ENCODE data around the gene DDX39A. TPM values are rescaled to one million over a fixed set of nuclear protein-coding genes. Genes with fewer than 3 reads are reported as not detected.
"Not testable (repeated sequence)": the region's sequence is repeated elsewhere in the genome, so short reads cannot be mapped to it uniquely, and the experiment has no call there.

The DDX39A gene
- total and polyA plus RNA-seq, 12 donors, result 26.7 to 262 (median 46.8) TPM

GRCh38 chr19:14375582-14376291 lies 43.4 kb downstream of the DDX39A start:
- intact Hi-C loops (cut with DNase I), result no loop called here
- Histone ChIP-seq H3K27ac (peak overlapping the region in 4 of 5 donors; percentile 5 to 80 (median 58)), H3K9me3 (replicated peaks in 1 of 3) (no peaks in the 10 kb centered on the region), H3K27me3 (no peaks in the 10 kb centered on the region), H3K36me3 (replicated peaks in 1 of 2) (no peaks in the 10 kb centered on the region), H3K4me1 (replicated peaks in 1 of 2) (peaks cover 2 to 31% of the 10 kb centered on the region in 2 donors), H3K4me3 (no peak overlapping the region)
- whole genome bisulfite sequencing, 4 donors, result 40 to 59% (median 43%) methylated on average over 6 to 17 of the region's 17 CpGs
- DNase-seq, result peak in 3 of 7 donors; percentile 23 to 58 (median 50)
- no peak for TF ChIP-seq POLR2A (IDR thresholded peaks at IDR 0.05)

DNA sequence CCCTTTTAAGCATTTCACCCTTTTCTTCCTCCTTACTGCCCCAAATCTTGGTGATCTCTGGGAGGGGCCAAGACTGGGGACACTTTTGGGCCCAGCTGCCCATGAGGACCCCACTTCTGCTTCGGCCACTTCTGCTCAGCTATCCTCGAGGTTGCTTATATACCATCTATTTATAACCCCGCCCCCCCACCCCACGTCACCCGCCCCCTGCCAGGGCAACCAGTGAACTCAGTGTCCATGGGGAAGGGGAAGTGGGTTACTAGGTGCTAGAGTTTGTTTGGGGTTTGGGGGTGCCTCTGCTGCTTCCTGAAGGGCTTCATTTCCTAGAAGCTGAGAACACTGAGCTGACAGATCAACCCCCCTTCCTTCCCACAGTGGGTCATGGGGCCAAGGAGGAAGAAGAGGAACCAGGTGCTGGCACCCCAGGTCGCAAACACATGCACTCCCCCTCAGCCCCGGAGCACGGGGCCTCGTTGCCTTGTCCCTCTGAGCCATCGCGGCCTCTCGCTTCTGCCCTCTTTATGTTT lies 44.0 kb downstream of the DDX39A start:
- Histone ChIP-seq H3K27ac (peak overlapping the region in 4 of 5 donors; percentile 5 to 80 (median 58)), H3K9me3 (replicated peaks in 1 of 3) (no peaks in the 10 kb centered on the region), H3K27me3 (no peaks in the 10 kb centered on the region), H3K36me3 (replicated peaks in 1 of 2) (no peaks in the 10 kb centered on the region), H3K4me3 (no peak overlapping the region), H3K4me1 (replicated peaks in 1 of 2) (peaks cover 0 to 27% of the 10 kb centered on the region in 2 donors)
- DNase-seq, result peak in 4 of 7 donors; percentile 38 to 69 (median 52)
- no peak for TF ChIP-seq POLR2A (IDR thresholded peaks at IDR 0.05)
- no peak for TF ChIP-seq CTCF (IDR thresholded peaks at IDR 0.05)
- WGBS, 4 donors, result 28 to 40% (median 38%) methylated on average over 7 to 12 of the region's 12 CpGs
- intact Hi-C loops (cut with DNase I), result no loop called here

- DNase-seq; intact Hi-C loops (cut with DNase I); H3K27me3 ChIP-seq; H3K36me3 ChIP-seq (replicated peaks in 1 of 2); H3K9me3 ChIP-seq (replicated peaks in 1 of 3); H3K4me3 ChIP-seq: not testable (repeated sequence)
- 88 to 97% (median 91%) methylated on average over 9 of the region's 9 CpGs for WGBS, 4 donors
- Histone ChIP-seq H3K4me1 (replicated peaks in 1 of 2) (peaks cover 0 to 30% of the 10 kb centered on the region in 2 donors), H3K27ac (peak overlapping the region in 1 of 5 donors; percentile 80)
These were observed 44.8 kb downstream of the DDX39A start for GRCh38 chr19:14374313-14374712.

DNA sequence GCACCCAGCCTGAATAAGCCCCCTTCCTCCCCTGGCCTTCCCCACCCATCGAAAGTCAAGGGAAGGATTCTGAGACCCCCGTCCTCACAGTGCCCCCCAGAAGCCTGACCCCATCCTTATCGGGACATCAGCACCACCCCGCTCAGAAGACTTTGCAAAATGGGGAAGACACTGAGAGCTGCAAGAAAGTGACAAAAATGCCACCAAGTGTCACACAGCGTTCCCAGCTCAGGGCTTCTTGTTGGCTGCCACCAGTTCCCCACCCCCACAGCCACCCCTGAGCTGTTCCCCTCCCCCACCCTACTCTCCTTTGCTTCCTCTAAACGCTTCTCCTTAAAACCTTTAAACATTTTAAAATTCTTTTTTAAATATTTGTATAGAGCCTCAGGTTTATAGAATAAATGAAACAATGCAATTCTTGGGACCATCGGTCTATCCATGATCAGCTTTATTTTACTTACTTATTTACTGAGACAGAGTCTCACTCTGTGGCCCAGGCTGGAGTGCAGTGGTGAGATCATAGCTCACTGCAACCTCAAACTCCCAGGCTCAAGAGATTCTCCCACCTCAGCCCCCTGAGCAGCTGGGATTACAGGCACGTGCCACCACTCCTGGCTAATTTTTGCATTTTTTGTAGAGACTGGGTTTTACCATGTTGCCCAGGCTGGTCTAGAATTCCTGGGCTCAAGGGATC lies 46.6 kb downstream of the DDX39A start:
- H3K4me3 ChIP-seq; H3K9me3 ChIP-seq (replicated peaks in 1 of 3); DNase-seq; H3K27ac ChIP-seq; H3K36me3 ChIP-seq (replicated peaks in 1 of 2); intact Hi-C loops (cut with DNase I); H3K27me3 ChIP-seq: not testable (repeated sequence)
- H3K4me1 ChIP-seq (replicated peaks in 1 of 2), result peaks cover 0 to 32% of the 10 kb centered on the region in 2 donors
- 70 to 82% (median 76%) methylated on average over 5 to 8 of the region's 8 CpGs for WGBS, 4 donors

- Histone ChIP-seq H3K27me3 (no peaks in the 10 kb centered on the region), H3K9me3 (replicated peaks in 1 of 3) (no peaks in the 10 kb centered on the region), H3K4me1 (replicated peaks in 1 of 2) (peaks cover 0 to 38% of the 10 kb centered on the region in 2 donors), H3K36me3 (replicated peaks in 1 of 2) (no peaks in the 10 kb centered on the region), H3K4me3 (no peak overlapping the region), H3K27ac (no peak overlapping the region)
- TF ChIP-seq CTCF (IDR thresholded peaks at IDR 0.05), result no peak
- TF ChIP-seq POLR2A (IDR thresholded peaks at IDR 0.05), result no peak
- WGBS, 4 donors, result 66 to 74% (median 70%) methylated on average over 10 of the region's 10 CpGs
- intact Hi-C loops (cut with DNase I), result no loop called here
- DNase-seq, result no peak
These were observed 47.8 kb downstream of the DDX39A start for GRCh38 chr19:14371301-14371821.

Measured in adrenal gland (tissue), 12 donors.